ENCODE results near the gene KLHDC1.
"Not testable (repeated sequence)": the region's sequence is repeated elsewhere in the genome, so short reads cannot be mapped to it uniquely, and the experiment has no call there.

KLHDC1 gene

DNA sequence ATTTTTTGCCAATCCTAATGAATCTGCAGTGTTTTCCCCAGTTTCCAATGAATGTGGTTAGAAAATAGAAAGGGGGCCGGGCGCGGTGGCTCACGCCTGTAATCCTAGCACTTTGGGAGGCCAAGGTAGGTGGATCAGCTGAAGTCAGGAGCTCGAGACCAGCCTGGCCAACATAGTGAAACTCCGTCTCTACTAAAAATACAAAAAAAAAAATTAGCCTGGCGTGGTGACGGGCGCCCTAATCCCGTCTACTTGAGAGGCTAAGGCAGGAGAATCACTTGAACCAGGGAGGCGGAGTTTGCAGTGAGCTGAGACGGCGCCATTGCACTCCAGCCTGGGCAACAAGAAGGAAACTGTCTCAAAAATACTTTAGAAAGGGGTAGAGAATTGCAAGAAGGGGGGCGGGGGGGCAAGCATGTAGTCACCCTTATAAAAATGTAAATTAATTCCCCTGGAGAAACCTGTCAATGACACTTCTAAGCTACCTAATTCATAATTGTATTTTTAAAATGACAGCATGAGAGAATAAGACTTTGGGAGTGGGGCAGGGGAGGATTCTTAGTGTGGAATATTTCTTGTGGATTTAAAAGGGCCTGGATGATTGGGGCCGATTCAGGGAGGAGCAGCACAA, 76.8 kb downstream of the KLHDC1 start:
- no peak overlapping the region for H4K91ac ChIP-seq (ENCODE audit: low read length)
- no peak for DNase-seq
- peak overlapping the region; percentile 58 for H3K4me2 ChIP-seq (ENCODE audit: low read length, poor library complexity, severe bottlenecking)
- no peaks in the 10 kb centered on the region for H3K9me3 ChIP-seq (ENCODE audit: control insufficient read depth, low read length)
- no peak overlapping the region for H2BK120ac ChIP-seq (ENCODE audit: low read depth, low read length)
- no peak overlapping the region for H3K18ac ChIP-seq (ENCODE audit: low read depth in 1 of 2, low read length in 2 of 2)
- H2BK12ac ChIP-seq (ENCODE audit: low read length in 2 of 2) = no peak overlapping the region
- H2BK5ac ChIP-seq (ENCODE audit: low read depth, low read length, poor library complexity, severe bottlenecking) = no peak overlapping the region
- H3K9ac ChIP-seq (ENCODE audit: low read length) = peak overlapping the region; percentile 100
- peaks cover 0 to 26% of the 10 kb centered on the region in 2 experiments for H3K36me3 ChIP-seq (ENCODE audit: control insufficient read depth in 1 of 2, insufficient read depth in 2 of 2, low read depth in 1 of 2, low read length in 2 of 2)
- peaks cover 17% of the 10 kb centered on the region for H3K4me1 ChIP-seq (ENCODE audit: control insufficient read depth, insufficient read depth, low read depth, low read length)
- no peak overlapping the region for H2AK5ac ChIP-seq (ENCODE audit: low read length, severe bottlenecking)
- H2BK15ac ChIP-seq (ENCODE audit: low read depth, poor library complexity, severe bottlenecking) = no peak overlapping the region
- H3K4ac ChIP-seq (ENCODE audit: low read depth in 1 of 2, low read length in 2 of 2) = no peak overlapping the region
- no peak overlapping the region for H2AFZ ChIP-seq (ENCODE audit: low read depth, low read length)
- no peaks in the 10 kb centered on the region for H3K27me3 ChIP-seq (ENCODE audit: control insufficient read depth in 1 of 2, insufficient read depth in 1 of 2, low read length in 2 of 2)
- whole genome bisulfite sequencing = 78% methylated on average over 14 of the region's 15 CpGs
- H3K27ac ChIP-seq (ENCODE audit: low read length, poor library complexity, severe bottlenecking) = peak overlapping the region; percentile 46
- H4K8ac ChIP-seq (ENCODE audit: low read length) = no peak overlapping the region
- H3K79me1 ChIP-seq (replicated peaks; ENCODE audit: low read length, poor library complexity, severe bottlenecking) = peaks cover 11% of the 10 kb centered on the region
- H3K14ac ChIP-seq (ENCODE audit: low read length in 2 of 2) = no peak overlapping the region
- peak overlapping the region in 1 of 2 experiments; percentile 99 for H3K4me3 ChIP-seq (ENCODE audit: insufficient read depth in 1 of 2, low read depth in 1 of 2, low read length in 2 of 2)
- no peak overlapping the region for H3K23ac ChIP-seq (ENCODE audit: low read length in 2 of 2)

GRCh38 chr14:49770212-49770817, 77.4 kb downstream of the KLHDC1 start:
- Histone ChIP-seq H3K14ac (ENCODE audit: low read length in 2 of 2) (no peak overlapping the region), H3K4me3 (ENCODE audit: insufficient read depth in 1 of 2, low read depth in 1 of 2, low read length in 2 of 2) (peak overlapping the region in 1 of 2 experiments; percentile 99), H3K9ac (ENCODE audit: low read length) (peak overlapping the region; percentile 100), H2BK120ac (ENCODE audit: low read depth, low read length) (no peak overlapping the region), H4K91ac (ENCODE audit: low read length) (no peak overlapping the region), H3K36me3 (ENCODE audit: control insufficient read depth in 1 of 2, insufficient read depth in 2 of 2, low read depth in 1 of 2, low read length in 2 of 2) (peaks cover 0 to 32% of the 10 kb centered on the region in 2 experiments), H2BK12ac (ENCODE audit: low read length in 2 of 2) (no peak overlapping the region), H3K27ac (ENCODE audit: low read length, poor library complexity, severe bottlenecking) (peak overlapping the region; percentile 49), H3K18ac (ENCODE audit: low read depth in 1 of 2, low read length in 2 of 2) (no peak overlapping the region), H3K4me2 (ENCODE audit: low read length, poor library complexity, severe bottlenecking) (peak overlapping the region; percentile 60), H3K4ac (ENCODE audit: low read depth in 1 of 2, low read length in 2 of 2) (no peak overlapping the region), H3K27me3 (ENCODE audit: control insufficient read depth in 1 of 2, insufficient read depth in 1 of 2, low read length in 2 of 2) (no peaks in the 10 kb centered on the region), H3K23ac (ENCODE audit: low read length in 2 of 2) (no peak overlapping the region), H3K9me3 (ENCODE audit: control insufficient read depth, low read length) (no peaks in the 10 kb centered on the region), H2BK15ac (ENCODE audit: low read depth, poor library complexity, severe bottlenecking) (no peak overlapping the region), H3K79me1 (replicated peaks; ENCODE audit: low read length, poor library complexity, severe bottlenecking) (peaks cover 11% of the 10 kb centered on the region), H3K4me1 (ENCODE audit: control insufficient read depth, insufficient read depth, low read depth, low read length) (peaks cover 17% of the 10 kb centered on the region), H2AFZ (ENCODE audit: low read depth, low read length) (no peak overlapping the region), H4K8ac (ENCODE audit: low read length) (no peak overlapping the region), H2BK5ac (ENCODE audit: low read depth, low read length, poor library complexity, severe bottlenecking) (no peak overlapping the region), H2AK5ac (ENCODE audit: low read length, severe bottlenecking) (no peak overlapping the region)
- DNase-seq = peak; percentile 34
- 91% methylated on average over 4 of the region's 4 CpGs for WGBS

- peaks cover 11% of the 10 kb centered on the region for H3K79me1 ChIP-seq (replicated peaks; ENCODE audit: low read length, poor library complexity, severe bottlenecking)
- not testable (repeated sequence) for H2BK12ac ChIP-seq (ENCODE audit: low read length in 2 of 2); H3K18ac ChIP-seq (ENCODE audit: low read depth in 1 of 2, low read length in 2 of 2); H4K8ac ChIP-seq (ENCODE audit: low read length); H3K14ac ChIP-seq (ENCODE audit: low read length in 2 of 2); H3K23ac ChIP-seq (ENCODE audit: low read length in 2 of 2); H3K9ac ChIP-seq (ENCODE audit: low read length); H3K4ac ChIP-seq (ENCODE audit: low read depth in 1 of 2, low read length in 2 of 2); H3K27me3 ChIP-seq (ENCODE audit: control insufficient read depth in 1 of 2, insufficient read depth in 1 of 2, low read length in 2 of 2); H3K27ac ChIP-seq (ENCODE audit: low read length, poor library complexity, severe bottlenecking); H4K91ac ChIP-seq (ENCODE audit: low read length); H2BK120ac ChIP-seq (ENCODE audit: low read depth, low read length); H2AFZ ChIP-seq (ENCODE audit: low read depth, low read length); H3K9me3 ChIP-seq (ENCODE audit: control insufficient read depth, low read length); H2BK15ac ChIP-seq (ENCODE audit: low read depth, poor library complexity, severe bottlenecking); H3K4me2 ChIP-seq (ENCODE audit: low read length, poor library complexity, severe bottlenecking); H2AK5ac ChIP-seq (ENCODE audit: low read length, severe bottlenecking); H2BK5ac ChIP-seq (ENCODE audit: low read depth, low read length, poor library complexity, severe bottlenecking); DNase-seq; H3K4me3 ChIP-seq (ENCODE audit: insufficient read depth in 1 of 2, low read depth in 1 of 2, low read length in 2 of 2)
- peaks cover 17% of the 10 kb centered on the region for H3K4me1 ChIP-seq (ENCODE audit: control insufficient read depth, insufficient read depth, low read depth, low read length)
- H3K36me3 ChIP-seq (ENCODE audit: control insufficient read depth in 1 of 2, insufficient read depth in 2 of 2, low read depth in 1 of 2, low read length in 2 of 2) = peaks cover 0 to 43% of the 10 kb centered on the region in 2 experiments
- 95% methylated on average over 10 of the region's 10 CpGs for whole genome bisulfite sequencing
These were observed 78.8 kb downstream of the KLHDC1 start for GRCh38 chr14:49771691-49772090.

DNA sequence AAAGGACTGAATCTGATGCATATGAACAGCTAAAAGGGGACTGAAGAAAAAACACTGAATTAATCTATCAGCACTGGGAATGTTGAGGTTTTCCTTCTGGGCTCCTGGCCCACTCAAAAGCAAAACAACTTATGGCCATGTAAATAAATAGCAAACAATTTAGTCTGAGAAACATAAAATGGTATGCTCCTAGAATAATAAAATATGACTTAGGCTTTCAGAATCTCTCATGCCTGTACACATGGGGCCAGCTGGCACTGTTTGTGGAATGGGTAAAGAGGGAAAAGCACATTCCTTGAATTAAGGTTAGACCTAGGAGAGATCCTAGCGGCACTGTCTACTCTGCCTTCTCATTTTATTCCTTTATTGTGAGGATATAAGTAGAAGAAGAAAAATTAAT, 81.2 kb downstream of the KLHDC1 start:
- Histone ChIP-seq H3K36me3 (ENCODE audit: control insufficient read depth in 1 of 2, insufficient read depth in 2 of 2, low read depth in 1 of 2, low read length in 2 of 2) (peaks cover 6 to 67% of the 10 kb centered on the region in 2 experiments), H2AK5ac (ENCODE audit: low read length, severe bottlenecking) (no peak overlapping the region), H3K4ac (ENCODE audit: low read depth in 1 of 2, low read length in 2 of 2) (no peak overlapping the region), H2BK12ac (ENCODE audit: low read length in 2 of 2) (no peak overlapping the region), H2AFZ (ENCODE audit: low read depth, low read length) (no peak overlapping the region), H4K91ac (ENCODE audit: low read length) (no peak overlapping the region), H4K8ac (ENCODE audit: low read length) (no peak overlapping the region), H3K4me3 (ENCODE audit: insufficient read depth in 1 of 2, low read depth in 1 of 2, low read length in 2 of 2) (no peak overlapping the region), H3K23ac (ENCODE audit: low read length in 2 of 2) (no peak overlapping the region), H2BK120ac (ENCODE audit: low read depth, low read length) (no peak overlapping the region), H3K18ac (ENCODE audit: low read depth in 1 of 2, low read length in 2 of 2) (no peak overlapping the region), H3K4me1 (ENCODE audit: control insufficient read depth, insufficient read depth, low read depth, low read length) (peaks cover 14% of the 10 kb centered on the region), H2BK5ac (ENCODE audit: low read depth, low read length, poor library complexity, severe bottlenecking) (no peak overlapping the region), H3K4me2 (ENCODE audit: low read length, poor library complexity, severe bottlenecking) (no peak overlapping the region), H2BK15ac (ENCODE audit: low read depth, poor library complexity, severe bottlenecking) (no peak overlapping the region), H3K14ac (ENCODE audit: low read length in 2 of 2) (no peak overlapping the region), H3K9ac (ENCODE audit: low read length) (no peak overlapping the region), H3K9me3 (ENCODE audit: control insufficient read depth, low read length) (no peaks in the 10 kb centered on the region), H3K27ac (ENCODE audit: low read length, poor library complexity, severe bottlenecking) (no peak overlapping the region), H3K79me1 (replicated peaks; ENCODE audit: low read length, poor library complexity, severe bottlenecking) (peaks cover 6% of the 10 kb centered on the region), H3K27me3 (ENCODE audit: control insufficient read depth in 1 of 2, insufficient read depth in 1 of 2, low read length in 2 of 2) (no peaks in the 10 kb centered on the region)
- no peak for DNase-seq
- WGBS = no CpG with 5 or more reads among the region's 1 CpG

Data from mesenchymal stem cell (in vitro differentiated cells and primary cell).